Loucy (cell line): ENCODE measurements around the gene EPB41L1.

Source experiments
- EZH2phosphoT487 ChIP-seq: fragments of 200-600 bp; IDR thresholded peaks from 2 replicates; pipeline ENCODE4 v1.6.1; 2018; ENCODE audit warnings: antibody characterized with exemption, mild to moderate bottlenecking, moderate library complexity, borderline replicate concordance
- TF ChIP-seq, protein P1 (sequence below): fragments of 200-600 bp; sonication (generic); conservative IDR thresholded peaks from 2 replicates; pipeline ENCODE4 v1.5.1; 2014; ENCODE audit warnings: mild to moderate bottlenecking, antibody characterized with exemption, low read length

DNA sequence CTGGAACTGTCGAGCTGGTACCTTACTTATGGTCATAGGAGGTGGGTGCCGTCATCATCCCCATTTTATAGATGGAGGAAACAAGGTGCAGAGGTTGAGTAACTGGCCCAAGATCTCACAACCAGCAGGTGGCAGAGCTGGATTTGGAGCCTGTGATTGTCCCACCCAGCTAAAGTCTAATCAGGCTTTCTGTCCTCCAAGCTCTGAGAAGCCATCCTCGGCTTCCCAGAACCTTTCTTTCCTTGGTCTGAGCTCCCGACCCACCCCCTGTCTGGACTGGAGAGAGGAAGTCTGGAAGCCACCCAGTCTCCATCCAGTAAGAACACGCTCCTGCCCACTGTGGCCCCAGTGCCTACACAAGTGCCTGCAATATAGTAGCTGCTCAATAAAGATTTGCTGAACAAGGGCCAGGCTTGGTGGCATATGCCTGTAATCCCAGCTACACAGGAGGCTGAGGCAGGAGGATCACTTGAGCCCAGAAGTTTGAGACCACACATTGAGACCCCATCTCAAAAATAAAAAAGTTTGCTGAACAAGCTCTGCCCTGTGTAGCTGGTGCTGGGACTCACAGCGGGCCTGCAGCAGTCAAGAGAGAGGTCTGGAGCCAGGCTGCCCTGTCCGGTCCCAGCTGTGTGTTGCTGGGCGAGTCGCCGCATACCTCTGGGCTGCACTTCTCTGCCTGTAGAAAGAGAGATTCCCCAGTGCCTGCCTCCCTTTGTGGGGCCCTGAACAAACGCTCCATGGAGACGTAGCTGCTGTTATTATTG is 119.1 kb downstream of the EPB41L1 start:
- TF ChIP-seq, protein P1, sequence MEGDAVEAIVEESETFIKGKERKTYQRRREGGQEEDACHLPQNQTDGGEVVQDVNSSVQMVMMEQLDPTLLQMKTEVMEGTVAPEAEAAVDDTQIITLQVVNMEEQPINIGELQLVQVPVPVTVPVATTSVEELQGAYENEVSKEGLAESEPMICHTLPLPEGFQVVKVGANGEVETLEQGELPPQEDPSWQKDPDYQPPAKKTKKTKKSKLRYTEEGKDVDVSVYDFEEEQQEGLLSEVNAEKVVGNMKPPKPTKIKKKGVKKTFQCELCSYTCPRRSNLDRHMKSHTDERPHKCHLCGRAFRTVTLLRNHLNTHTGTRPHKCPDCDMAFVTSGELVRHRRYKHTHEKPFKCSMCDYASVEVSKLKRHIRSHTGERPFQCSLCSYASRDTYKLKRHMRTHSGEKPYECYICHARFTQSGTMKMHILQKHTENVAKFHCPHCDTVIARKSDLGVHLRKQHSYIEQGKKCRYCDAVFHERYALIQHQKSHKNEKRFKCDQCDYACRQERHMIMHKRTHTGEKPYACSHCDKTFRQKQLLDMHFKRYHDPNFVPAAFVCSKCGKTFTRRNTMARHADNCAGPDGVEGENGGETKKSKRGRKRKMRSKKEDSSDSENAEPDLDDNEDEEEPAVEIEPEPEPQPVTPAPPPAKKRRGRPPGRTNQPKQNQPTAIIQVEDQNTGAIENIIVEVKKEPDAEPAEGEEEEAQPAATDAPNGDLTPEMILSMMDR, result peak; percentile 32; the same call in 1 of the 2 replicates
- TF ChIP-seq EZH2phosphoT487, result no peak
